Skeletal muscle tissue (tissue), 5 donors: ENCODE results near the gene WDR89. TPM values are rescaled to one million over a fixed set of nuclear protein-coding genes. Genes with fewer than 3 reads are reported as not detected.

Experiments
- H3K27ac ChIP-seq: one replicate; pipeline ENCODE4 v1.7.0; 2013; ENCODE audit warnings: mild to moderate bottlenecking, low read depth, low read length, inconsistent platforms
- H3K27me3 ChIP-seq, 3 donors: one replicate each; pipeline ENCODE4 v1.7.0; 2013; ENCODE audit warnings: low read length in 3 of 3; ENCODE audit not compliant: control insufficient read depth in 3 of 3, insufficient read depth in 3 of 3
- H3K36me3 ChIP-seq, 3 donors: one replicate each; pipeline ENCODE4 v1.7.0; 2013; ENCODE audit warnings: low read length in 3 of 3; ENCODE audit not compliant: control insufficient read depth in 3 of 3, insufficient read depth in 3 of 3
- H3K4me1 ChIP-seq, 3 donors: one replicate each; pipeline ENCODE4 v1.7.0; 2013; ENCODE audit warnings: low read length in 3 of 3, mild to moderate bottlenecking in 3 of 3; ENCODE audit not compliant: control insufficient read depth in 3 of 3, insufficient read depth in 3 of 3
- H3K4me3 ChIP-seq, 3 donors: one replicate each; pipeline ENCODE4 v1.7.0; 2013; ENCODE audit warnings: low read length in 3 of 3
- H3K9ac ChIP-seq, 3 donors: one replicate each; pipeline ENCODE4 v1.7.0; 2013; ENCODE audit warnings: low read length in 3 of 3, mild to moderate bottlenecking in 3 of 3, moderate library complexity in 2 of 3, low read depth in 1 of 3
- H3K9me3 ChIP-seq, 3 donors: one replicate each; pipeline ENCODE4 v1.7.0; 2013; ENCODE audit warnings: low read length in 3 of 3; ENCODE audit not compliant: control insufficient read depth in 3 of 3
- small RNA-seq: library from RNA; depleted of rRNA; stranded (forward); fragments of <200 nt; gene quantifications from one replicate; pipeline ENCODE3, GENCODE V24; 2014
- total RNA-seq: library from RNA; depleted of rRNA; stranded (reverse); fragments of >200 nt; gene quantifications from one replicate; pipeline ENCODE4 v1.2.3, GENCODE V29; 2014
- donor health status: Osteomylitis.

WDR89 gene
- total RNA-seq, 1 donor from 2014 or later = 15.7 TPM

DNA sequence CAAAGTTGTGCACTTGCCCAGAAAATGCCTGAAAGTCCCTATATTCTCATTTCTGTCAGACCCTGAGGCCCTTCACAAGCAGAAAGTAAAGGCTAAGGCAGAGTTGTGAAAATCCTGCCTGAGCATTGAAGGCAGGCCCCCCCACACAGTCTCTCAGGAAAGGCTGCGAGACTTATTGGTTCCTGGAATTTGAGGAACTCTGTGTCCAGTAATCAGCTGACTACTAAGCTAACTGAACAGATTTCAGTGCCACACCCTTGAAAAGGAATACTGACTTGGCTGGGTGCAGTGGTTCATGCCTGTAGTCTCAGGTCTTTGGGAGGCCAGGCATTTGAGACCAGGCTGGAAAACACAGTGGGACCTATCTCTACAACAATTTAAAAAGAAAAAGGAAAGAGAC, 77.4 kb downstream of the WDR89 start:
- Histone ChIP-seq H3K4me1 (no peaks in the 10 kb centered on the region), H3K9ac (no peak overlapping the region), H3K9me3 (no peaks in the 10 kb centered on the region), H3K27me3 (no peaks in the 10 kb centered on the region), H3K36me3 (no peaks in the 10 kb centered on the region), H3K27ac (no peak overlapping the region), H3K4me3 (no peak overlapping the region)

GRCh38 chr14:63563370-63564026, 78.2 kb downstream of the WDR89 start:
- no peak overlapping the region for H3K27ac ChIP-seq
- no peaks in the 10 kb centered on the region for H3K27me3 ChIP-seq
- no peak overlapping the region for H3K9ac ChIP-seq
- H3K4me1 ChIP-seq = no peaks in the 10 kb centered on the region
- no peak overlapping the region for H3K4me3 ChIP-seq
- no peaks in the 10 kb centered on the region for H3K36me3 ChIP-seq
- H3K9me3 ChIP-seq = no peaks in the 10 kb centered on the region

DNA sequence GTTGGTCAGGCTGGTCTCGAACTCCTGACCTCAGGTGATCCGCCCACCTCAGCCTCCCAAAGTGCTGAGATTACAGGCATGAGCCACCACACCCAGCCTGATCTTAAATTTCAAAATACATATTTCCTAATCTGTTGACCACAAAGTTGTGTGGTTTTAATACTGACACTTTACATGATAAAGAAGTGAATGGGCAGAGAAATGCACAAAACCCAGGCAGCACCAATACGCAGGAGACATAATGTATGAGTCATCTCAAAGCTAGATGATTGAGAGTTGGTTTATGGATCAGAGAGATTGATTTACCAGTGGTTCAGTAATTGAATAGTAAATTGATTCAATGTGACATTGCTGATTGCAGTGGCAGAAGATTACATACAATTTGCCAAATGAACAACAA, 79.3 kb downstream of the WDR89 start:
- Histone ChIP-seq H3K9ac (no peak overlapping the region), H3K27ac (no peak overlapping the region), H3K27me3 (no peaks in the 10 kb centered on the region), H3K4me3 (no peak overlapping the region), H3K4me1 (no peaks in the 10 kb centered on the region), H3K9me3 (no peaks in the 10 kb centered on the region), H3K36me3 (no peaks in the 10 kb centered on the region)

DNA sequence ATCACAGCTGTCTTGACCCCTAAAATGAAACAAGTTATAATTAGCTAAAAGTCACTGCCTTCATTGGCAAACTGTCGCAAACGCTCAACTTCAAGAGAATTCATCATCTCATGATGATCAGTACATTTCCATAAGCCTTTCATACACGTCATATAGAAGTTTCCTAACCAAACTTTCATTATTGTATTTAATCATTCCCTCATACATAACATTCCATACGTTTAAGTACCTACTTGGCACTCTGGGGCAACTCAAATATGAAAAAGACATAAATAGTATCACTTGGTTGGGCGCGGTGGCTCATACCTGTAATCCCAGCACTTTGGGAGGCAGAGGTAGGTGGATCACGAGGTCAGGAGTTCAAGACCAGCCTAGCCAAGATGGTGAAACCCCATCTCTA, 86.1 kb downstream of the WDR89 start:
- Histone ChIP-seq H3K4me3 (no peak overlapping the region), H3K9ac (no peak overlapping the region), H3K9me3 (no peaks in the 10 kb centered on the region), H3K27me3 (no peaks in the 10 kb centered on the region), H3K36me3 (no peaks in the 10 kb centered on the region), H3K4me1 (no peaks in the 10 kb centered on the region), H3K27ac (no peak overlapping the region)

- Histone ChIP-seq H3K9ac (no peak overlapping the region), H3K4me1 (no peaks in the 10 kb centered on the region), H3K27me3 (no peaks in the 10 kb centered on the region), H3K9me3 (no peaks in the 10 kb centered on the region), H3K4me3 (no peak overlapping the region), H3K27ac (no peak overlapping the region), H3K36me3 (no peaks in the 10 kb centered on the region)
Observed at GRCh38 chr14:63551332-63551731, 90.3 kb downstream of the WDR89 start.

DNA sequence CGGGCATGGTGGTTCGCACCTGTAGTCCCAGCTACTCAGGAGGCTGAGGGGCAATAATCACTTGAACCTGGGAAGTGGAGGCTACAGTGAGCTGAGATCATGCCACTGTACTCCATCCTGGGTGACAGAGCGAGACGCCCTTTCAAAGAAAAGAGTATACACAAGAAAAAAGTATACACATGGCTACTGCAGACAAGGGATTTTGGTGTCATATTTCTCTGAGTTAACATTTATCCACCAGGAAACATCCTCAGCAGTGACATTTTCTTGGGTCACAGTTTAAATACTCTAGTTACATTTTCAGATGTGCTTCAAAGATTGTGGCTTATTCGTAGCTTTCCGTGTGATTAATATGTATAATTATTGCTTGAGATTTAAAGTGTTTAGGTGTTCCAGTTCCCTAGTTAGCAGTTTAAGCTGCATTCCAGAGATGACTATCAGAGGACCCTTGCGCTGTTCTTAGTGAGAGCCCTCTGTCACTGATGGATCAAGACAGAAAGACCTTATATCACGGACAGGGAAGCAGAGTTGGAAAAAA, 93.8 kb downstream of the WDR89 start:
- H3K4me1 ChIP-seq = peaks cover 2 to 11% (median 10%) of the 10 kb centered on the region in 3 donors
- H3K9me3 ChIP-seq = no peaks in the 10 kb centered on the region
- no peak overlapping the region for H3K4me3 ChIP-seq
- no peak overlapping the region for H3K27ac ChIP-seq
- H3K36me3 ChIP-seq = no peaks in the 10 kb centered on the region
- H3K9ac ChIP-seq = no peak overlapping the region
- no peaks in the 10 kb centered on the region for H3K27me3 ChIP-seq

Small RNA genes within 50 kb of the gene (small RNA-seq; reads per million reads assigned to genes)
- gene RF00012 (not detected), gene RF00019 (not detected), gene RNU6-1162P (not detected), gene RNU6-597P (not detected)

Other genes starting within 250 kb of the WDR89 start
- gene PPP2R5E, start 98.5 kb downstream of the WDR89 start, total RNA-seq = 11.0 TPM
- gene SGPP1, start 86.2 kb upstream of the WDR89 start, total RNA-seq = 13.0 TPM
- gene SYNE2, start 211.1 kb upstream of the WDR89 start, total RNA-seq = 81.4 TPM